ENCODE measurements around the gene LRRC17.

- TF ChIP-seq CTCF (conservative IDR thresholded peaks at IDR 0.05; ENCODE audit: low read length) (no peak), EZH2phosphoT487 (IDR thresholded peaks at IDR 0.05; ENCODE audit: borderline replicate concordance, low read depth, low read length) (no peak)
Observed at GRCh38 chr7:102897211-102897631, 15.6 kb upstream of the LRRC17 start.

Measured in OCI-LY7 (cell line).